ENCODE measurements around the gene MBLAC2.

The MBLAC2 gene

DNA sequence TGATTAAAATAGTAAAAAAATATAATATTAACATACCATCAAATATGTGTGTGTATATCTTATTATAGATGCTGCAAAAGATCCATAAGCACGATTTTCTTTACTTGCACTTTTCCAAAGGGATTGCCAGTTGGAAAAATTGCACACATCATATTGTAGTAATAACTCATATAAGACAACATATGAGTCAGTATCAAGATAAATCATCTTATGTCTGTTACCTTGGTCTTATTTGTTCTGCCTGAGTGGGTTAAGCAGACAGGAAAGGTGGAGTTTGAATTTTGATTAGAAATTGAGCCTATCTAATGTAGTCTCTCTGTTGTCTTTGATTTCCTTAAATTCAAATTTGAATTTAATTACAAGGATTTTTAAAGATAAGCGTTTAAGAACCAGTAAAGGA, 30.2 kb upstream of the MBLAC2 start:
- in situ Hi-C loops (cut with MboI; ENCODE audit: low pct_unique_long_range_greater_than_20kb, low sequenced_read_pairs, unreplicated experiment) = no loop called here
- TF ChIP-seq, protein P1, sequence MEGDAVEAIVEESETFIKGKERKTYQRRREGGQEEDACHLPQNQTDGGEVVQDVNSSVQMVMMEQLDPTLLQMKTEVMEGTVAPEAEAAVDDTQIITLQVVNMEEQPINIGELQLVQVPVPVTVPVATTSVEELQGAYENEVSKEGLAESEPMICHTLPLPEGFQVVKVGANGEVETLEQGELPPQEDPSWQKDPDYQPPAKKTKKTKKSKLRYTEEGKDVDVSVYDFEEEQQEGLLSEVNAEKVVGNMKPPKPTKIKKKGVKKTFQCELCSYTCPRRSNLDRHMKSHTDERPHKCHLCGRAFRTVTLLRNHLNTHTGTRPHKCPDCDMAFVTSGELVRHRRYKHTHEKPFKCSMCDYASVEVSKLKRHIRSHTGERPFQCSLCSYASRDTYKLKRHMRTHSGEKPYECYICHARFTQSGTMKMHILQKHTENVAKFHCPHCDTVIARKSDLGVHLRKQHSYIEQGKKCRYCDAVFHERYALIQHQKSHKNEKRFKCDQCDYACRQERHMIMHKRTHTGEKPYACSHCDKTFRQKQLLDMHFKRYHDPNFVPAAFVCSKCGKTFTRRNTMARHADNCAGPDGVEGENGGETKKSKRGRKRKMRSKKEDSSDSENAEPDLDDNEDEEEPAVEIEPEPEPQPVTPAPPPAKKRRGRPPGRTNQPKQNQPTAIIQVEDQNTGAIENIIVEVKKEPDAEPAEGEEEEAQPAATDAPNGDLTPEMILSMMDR (IDR thresholded peaks at IDR 0.05; ENCODE audit: extremely low read depth, insufficient read depth, missing control alignments) = no peak
- DNase-seq (ENCODE audit: low spot score) = no peak

DNA sequence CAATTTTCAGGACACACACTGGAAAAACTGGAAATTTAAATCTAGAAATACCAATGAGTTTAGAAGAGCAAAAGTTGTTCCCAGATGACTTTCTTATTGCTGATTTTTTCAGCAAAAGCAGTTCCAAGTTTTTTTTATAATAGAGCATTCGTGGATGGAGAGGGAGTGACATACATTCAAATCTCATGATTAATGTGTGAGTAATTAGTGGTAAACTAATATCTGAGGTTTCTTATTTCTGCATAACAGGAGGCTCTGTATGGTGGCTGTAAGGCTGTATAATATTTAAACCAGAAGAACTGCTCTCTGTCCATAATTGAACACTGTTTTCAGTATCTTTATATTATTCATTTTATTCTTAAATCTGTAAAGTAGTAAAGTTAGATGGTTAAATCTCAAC, 29.0 kb upstream of the MBLAC2 start:
- in situ Hi-C loops (cut with MboI; ENCODE audit: low pct_unique_long_range_greater_than_20kb, low sequenced_read_pairs, unreplicated experiment) = no loop called here
- TF ChIP-seq, protein P1 (IDR thresholded peaks at IDR 0.05; ENCODE audit: extremely low read depth, insufficient read depth, missing control alignments) = no peak
- DNase-seq (ENCODE audit: low spot score) = no peak

GRCh38 chr5:90495146-90495545, 20.6 kb upstream of the MBLAC2 start:
- DNase-seq (ENCODE audit: low spot score) = no peak
- in situ Hi-C loops (cut with MboI; ENCODE audit: low pct_unique_long_range_greater_than_20kb, low sequenced_read_pairs, unreplicated experiment) = no loop called here
- TF ChIP-seq, protein P1 (IDR thresholded peaks at IDR 0.05; ENCODE audit: extremely low read depth, insufficient read depth, missing control alignments) = no peak

DNA sequence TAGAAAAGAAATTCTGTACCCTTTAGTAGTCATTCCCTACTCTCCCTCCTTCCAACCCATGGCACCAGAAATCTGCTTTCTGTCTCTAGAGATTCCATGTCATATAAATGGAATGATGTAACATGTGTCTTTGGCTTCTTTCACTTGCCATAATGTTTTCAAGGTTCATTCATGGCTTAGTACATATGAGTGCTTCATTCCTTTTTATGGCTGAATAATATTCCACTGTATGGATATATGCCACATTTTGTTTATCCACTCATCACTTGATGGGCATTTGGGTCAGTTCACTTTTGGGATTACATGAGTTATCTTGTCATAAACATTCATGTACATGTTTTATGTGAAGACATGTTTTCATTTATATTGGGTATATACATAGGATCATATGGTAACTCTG, 19.5 kb upstream of the MBLAC2 start:
- TF ChIP-seq, protein P1 (IDR thresholded peaks at IDR 0.05; ENCODE audit: extremely low read depth, insufficient read depth, missing control alignments) = no peak
- DNase-seq (ENCODE audit: low spot score) = no peak
- in situ Hi-C loops (cut with MboI; ENCODE audit: low pct_unique_long_range_greater_than_20kb, low sequenced_read_pairs, unreplicated experiment) = no loop called here

DNA sequence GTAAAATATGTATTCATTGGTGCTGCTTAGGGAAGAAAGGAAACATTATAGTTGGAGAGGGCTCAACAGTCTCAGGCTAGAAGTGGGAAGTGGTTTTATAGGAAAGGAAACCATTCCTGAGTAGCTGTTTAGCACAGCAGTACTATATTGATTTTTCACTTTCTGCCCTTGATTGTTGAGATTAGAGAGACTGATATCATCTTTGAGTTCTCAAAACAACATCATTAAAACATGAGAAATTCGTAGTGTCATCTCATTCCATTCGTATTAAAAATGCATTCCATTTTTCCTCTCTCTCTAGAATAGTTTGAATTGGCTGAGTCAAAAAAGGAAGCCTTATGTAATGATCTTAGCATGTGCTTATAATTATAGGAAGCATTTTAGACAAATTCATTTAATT, 14.2 kb upstream of the MBLAC2 start:
- TF ChIP-seq, protein P1 (IDR thresholded peaks at IDR 0.05; ENCODE audit: extremely low read depth, insufficient read depth, missing control alignments) = no peak
- no peak for DNase-seq (ENCODE audit: low spot score)
- in situ Hi-C loops (cut with MboI; ENCODE audit: low pct_unique_long_range_greater_than_20kb, low sequenced_read_pairs, unreplicated experiment) = no loop called here

DNA sequence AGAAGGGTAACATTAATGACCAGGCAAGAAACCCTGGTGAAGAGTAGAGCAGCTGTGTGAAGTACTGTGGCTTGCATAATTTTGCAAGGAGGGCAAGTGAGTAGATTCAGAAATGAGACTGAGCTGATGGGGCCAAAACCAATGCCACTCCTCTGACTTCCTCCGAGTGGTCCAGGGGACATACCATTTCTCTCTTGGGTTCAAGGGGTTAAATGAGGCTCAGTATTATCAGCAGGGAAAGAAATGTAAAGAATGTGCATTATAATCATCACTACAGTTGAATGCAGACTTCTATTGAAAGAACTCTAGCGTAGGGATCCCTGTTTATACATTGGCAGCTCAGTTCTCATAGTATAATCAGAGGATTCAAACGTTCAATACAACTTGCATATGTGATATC, 10.0 kb upstream of the MBLAC2 start:
- no peak for DNase-seq (ENCODE audit: low spot score)
- TF ChIP-seq, protein P1 (IDR thresholded peaks at IDR 0.05; ENCODE audit: extremely low read depth, insufficient read depth, missing control alignments) = no peak
- in situ Hi-C loops (cut with MboI; ENCODE audit: low pct_unique_long_range_greater_than_20kb, low sequenced_read_pairs, unreplicated experiment) = no loop called here

GRCh38 chr5:90483206-90483605, 8.6 kb upstream of the MBLAC2 start:
- TF ChIP-seq, protein P1 (IDR thresholded peaks at IDR 0.05; ENCODE audit: extremely low read depth, insufficient read depth, missing control alignments) = no peak
- no peak for DNase-seq (ENCODE audit: low spot score)
- in situ Hi-C loops (cut with MboI; ENCODE audit: low pct_unique_long_range_greater_than_20kb, low sequenced_read_pairs, unreplicated experiment) = no loop called here
